ENCODE measurements around the gene ARID3C.

The ARID3C gene

GRCh38 chr9:34627716-34628655, 880 bp downstream of the ARID3C start:
- no peak for DNase-seq

DNA sequence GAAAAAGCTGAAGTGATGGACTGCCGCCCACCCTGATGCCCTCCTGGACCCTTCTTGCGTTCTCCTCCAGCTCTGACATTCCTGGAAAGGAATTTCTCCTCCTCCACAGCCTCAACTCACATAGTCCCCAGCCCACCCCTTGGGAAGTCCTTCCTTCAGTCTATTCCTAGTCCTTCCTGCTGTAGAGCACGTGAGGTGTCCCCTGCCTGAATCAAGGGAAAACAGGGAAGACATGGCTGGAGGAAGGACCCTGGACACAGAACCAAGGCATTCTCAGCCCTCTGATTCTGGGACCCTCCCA, 3.7 kb downstream of the ARID3C start:
- DNase-seq = no peak

- no peak for DNase-seq
These were observed 4.2 kb downstream of the ARID3C start for GRCh38 chr9:34624475-34625185.

DNA sequence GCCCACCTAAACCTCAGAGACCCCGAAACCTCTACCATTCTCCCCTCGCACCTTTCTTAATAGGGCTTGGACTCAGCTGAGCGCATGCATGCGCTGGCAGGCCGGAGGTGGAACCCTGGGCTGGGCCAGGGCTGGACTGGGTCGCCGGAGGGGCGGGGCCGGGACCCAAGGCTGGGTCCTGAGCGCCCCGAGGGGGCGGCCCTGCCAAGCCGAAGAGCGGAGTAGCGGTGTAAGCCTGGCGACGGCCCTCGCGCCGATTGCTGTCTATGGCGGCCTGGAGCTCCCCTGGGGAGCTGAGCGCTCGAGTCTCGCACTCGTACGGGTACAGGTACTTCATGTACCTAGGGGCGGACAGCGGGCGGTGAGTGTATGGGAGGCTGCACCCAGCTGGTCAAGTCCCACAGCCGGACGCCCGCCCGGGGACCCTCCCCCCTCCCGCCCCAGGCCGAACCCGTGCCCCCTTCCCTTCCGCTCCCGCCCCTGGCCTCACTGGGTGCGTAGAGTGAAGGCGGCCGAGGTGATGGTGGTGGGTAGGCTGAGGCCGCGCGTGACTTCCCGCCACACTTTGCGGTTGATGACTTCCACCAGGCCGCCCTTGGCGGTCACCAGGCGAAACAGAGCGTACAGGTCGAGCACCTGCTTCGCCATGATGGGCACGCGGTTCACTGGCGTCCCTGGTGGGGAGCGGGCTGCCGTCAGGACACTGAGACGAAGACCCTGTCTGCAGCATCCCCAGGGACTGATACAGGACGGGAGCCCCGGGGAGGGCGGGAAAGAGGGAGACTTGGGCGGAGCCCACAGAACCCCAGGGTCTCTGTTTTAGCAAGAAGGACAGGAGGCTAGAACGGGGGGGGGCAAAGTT, 5.3 kb downstream of the ARID3C start:
- DNase-seq = no peak

- DNase-seq = peak; percentile 96
These were observed 8.5 kb downstream of the ARID3C start, which contains the start of gene DCTN3 for GRCh38 chr9:34620061-34620994. Gene DCTN3, minus strand, starts transcription at chr9:34620495. Its CDS starts 31 bp downstream, at chr9:34620464.

DNA sequence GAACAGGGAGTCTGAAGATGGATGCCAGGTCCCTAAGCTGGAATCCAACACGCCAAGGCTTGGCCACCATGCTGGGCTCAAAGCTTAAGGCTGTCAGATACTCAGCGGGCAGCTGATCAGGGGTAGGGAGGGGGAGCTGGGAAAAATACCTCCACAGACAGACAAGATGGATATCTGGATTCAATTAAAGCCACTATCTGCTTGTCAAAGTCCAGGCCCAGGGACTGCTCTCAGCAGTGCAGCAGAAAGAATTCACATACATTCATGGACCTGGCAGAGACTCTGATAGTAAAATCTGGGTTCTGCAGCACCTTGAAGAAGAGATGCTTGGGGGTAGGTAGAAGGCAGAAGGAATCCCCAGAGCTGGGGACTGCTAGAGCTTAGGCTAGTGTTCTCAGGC, 13.7 kb downstream of the ARID3C start:
- no peak for DNase-seq

DNA sequence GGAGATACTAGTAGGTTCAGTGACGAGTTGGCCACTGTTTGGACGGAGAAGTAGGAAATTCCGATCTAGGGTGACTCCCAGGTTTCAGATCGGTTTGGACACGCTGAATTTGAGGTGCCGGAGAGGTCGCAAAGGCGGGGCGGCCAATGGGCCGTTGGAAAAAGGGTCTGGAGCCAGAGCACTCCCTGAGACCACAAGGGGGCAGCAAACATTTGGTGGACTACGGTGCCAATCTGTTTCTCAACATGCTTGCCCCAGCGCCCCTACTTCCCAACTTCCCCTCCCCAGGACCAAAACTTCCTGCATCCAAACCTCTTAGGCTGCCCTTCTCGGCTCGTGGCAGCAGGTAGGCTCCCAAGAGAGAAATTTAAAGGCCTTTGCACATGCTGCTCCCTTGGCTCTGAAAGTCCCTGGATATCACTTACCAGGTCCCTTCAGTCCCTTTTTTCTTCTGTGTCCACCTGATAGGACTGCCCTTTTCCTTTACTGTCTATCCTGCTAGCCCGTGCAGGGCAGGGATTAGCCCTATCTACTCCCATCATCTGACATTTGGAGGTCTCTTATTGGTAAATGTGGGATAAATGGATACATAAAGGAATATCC, 16.0 kb downstream of the ARID3C start:
- peak; percentile 91 for DNase-seq

- peak; percentile 96 for DNase-seq
These were observed 16.8 kb downstream of the ARID3C start, which contains the start of gene RPP25L for GRCh38 chr9:34611811-34612787. Gene RPP25L, minus strand, starts transcription at chr9:34612097. Its CDS starts 801 bp downstream, at chr9:34611296.

DNA sequence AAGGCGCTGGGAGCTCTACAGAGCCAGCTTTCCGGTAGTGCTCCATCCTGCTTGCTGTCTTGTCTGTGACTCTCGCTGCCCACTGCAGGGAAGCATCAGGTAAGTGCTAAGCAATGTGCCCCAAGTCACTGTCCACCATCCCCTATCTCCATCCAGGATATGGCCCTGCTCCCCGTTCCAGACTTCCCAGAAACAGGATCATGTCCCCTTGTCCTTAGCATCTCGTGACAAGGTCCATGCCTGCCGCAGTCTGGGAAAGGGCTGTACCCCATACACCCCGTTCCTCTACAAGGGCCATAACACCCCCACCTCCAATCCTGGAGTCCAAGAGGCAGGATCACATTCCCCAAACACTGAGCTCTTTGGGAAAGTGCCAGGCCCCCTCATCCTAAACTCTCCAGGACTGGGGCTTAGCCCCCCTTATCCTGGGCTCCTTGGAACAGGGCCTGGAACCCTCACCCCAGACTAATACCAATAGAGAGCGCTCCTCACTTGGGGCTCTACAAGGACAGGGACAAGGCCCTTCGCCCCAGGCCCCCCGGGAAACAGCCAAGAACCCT, 17.5 kb downstream of the ARID3C start:
- no peak for DNase-seq

DNA sequence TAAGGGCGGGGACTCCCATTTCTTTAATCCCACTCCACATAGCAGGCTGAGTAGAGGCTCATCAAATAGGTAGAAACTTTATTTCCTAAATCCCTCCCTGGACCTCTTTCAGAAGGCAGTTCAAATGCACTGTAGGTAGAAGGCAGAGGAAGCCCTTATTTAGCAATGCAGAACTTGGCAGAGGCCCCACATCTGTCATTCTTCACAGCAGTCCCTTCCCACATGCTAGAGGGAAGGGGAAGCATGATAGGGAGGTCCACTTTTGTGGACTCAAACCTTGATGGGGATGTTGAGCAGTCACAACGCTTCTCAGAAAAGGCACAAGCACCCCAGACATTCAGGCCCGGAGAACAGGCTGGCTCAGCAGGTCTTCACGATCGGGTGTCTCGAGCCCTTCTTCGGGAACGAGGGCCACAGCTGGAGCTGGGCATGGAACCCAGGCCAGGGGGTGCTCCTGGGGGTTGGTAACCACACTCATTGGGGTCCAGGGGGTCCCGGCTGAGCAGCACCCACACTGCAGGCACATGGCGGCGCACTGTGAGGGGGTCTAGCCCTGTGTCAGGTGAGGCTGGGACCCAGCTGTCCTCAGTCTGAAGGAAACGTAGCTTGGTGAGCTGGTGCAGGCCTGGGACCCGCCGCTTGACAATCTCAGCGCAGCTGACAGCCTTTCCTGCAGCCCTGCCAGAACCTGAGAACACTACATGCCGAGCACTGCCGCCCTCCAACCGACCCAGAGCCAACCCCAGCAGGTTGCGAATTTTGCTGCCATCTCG, 18.2 kb downstream of the ARID3C start:
- no peak for DNase-seq

- no peak for DNase-seq
These were observed 21.5 kb downstream of the ARID3C start for GRCh38 chr9:34607331-34607730.

- DNase-seq = no peak
These were observed 22.0 kb downstream of the ARID3C start for GRCh38 chr9:34606905-34607304.

GRCh38 chr9:34606190-34606589, 22.7 kb downstream of the ARID3C start:
- no peak for DNase-seq

- DNase-seq = peak; percentile 81
These were observed 25.1 kb downstream of the ARID3C start for GRCh38 chr9:34603610-34604231.

DNA sequence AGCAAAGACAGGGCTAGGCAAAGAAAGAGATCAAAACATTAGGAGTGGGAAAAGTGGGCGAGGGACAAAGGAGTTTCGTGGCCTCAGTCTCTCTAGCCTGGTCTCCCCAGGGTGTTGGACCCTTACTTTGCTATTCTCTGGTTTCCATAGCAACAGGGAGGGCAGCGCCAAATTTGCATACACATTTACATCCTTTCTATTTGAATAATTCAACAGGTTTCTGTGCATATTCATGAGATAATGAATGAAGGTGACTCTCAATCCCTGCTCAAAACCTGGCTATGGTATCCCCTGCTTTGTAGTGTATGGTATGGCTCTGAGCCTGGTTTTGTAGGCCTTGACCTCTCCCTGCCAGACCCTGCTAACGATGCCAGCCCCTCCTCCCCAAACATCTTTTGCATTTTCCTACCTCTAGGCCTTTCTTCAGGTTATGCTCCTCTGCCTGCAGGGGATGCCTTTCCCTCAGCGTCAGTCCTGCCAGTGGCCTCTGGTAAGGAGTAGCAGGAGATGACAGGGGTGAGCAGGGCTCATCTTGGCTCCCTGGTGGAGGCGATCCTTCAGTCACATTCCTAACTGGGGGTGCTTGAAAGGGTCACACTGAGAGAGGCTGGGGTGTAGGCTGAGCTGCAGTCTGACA, 26.8 kb downstream of the ARID3C start:
- no peak for DNase-seq

- no peak for DNase-seq
These were observed 28.0 kb downstream of the ARID3C start for GRCh38 chr9:34600908-34601307.

- no peak for DNase-seq
These were observed 29.3 kb downstream of the ARID3C start for GRCh38 chr9:34599546-34599945.

GRCh38 chr9:34594177-34594576, 34.7 kb downstream of the ARID3C start:
- no peak for DNase-seq

All from suppressor macrophage treated with lipopolysaccharide for 4 hours (primary cell).